GM23248 (cell line): Measurements from ENCODE around the gene CSTPP1. TPM values are rescaled to one million over a fixed set of nuclear protein-coding genes. Genes with fewer than 3 reads are reported as not detected.

Experiments
- DNase-seq: peaks from one replicate; pipeline ENCODE4 v3.0.0-alpha.2; 2015
- H2AFZ ChIP-seq: fragments of 200-600 bp; sonication (generic); 2 replicates; pipeline ENCODE4 v1.6.1; 2016; ENCODE audit warnings: antibody characterized with exemption
- H3F3A ChIP-seq: fragments of 200-600 bp; sonication (generic); 2 replicates; pipeline ENCODE4 v1.6.1; 2016; ENCODE audit warnings: mild to moderate bottlenecking, antibody characterized with exemption, mixed run types; ENCODE audit not compliant: insufficient read depth
- H3K27ac ChIP-seq: fragments of 200-600 bp; sonication (generic); 2 replicates; pipeline ENCODE4 v1.5.1; 2016; ENCODE audit warnings: mild to moderate bottlenecking
- H3K27me3 ChIP-seq: fragments of 200-600 bp; sonication (generic); replicated peaks from 2 replicates; pipeline ENCODE4 v1.6.1; 2016; ENCODE audit warnings: mild to moderate bottlenecking; ENCODE audit not compliant: insufficient read depth
- H3K36me3 ChIP-seq: fragments of 200-600 bp; sonication (generic); 2 replicates; pipeline ENCODE4 v1.6.1; 2016; ENCODE audit warnings: low read depth, mild to moderate bottlenecking
- H3K4me1 ChIP-seq: fragments of 200-600 bp; sonication (generic); 2 replicates; pipeline ENCODE4 v1.6.1; 2016; ENCODE audit warnings: mild to moderate bottlenecking; ENCODE audit not compliant: insufficient read depth
- H3K4me2 ChIP-seq: fragments of 200-600 bp; sonication (generic); one replicate; pipeline ENCODE4 v1.6.1; 2016; ENCODE audit warnings: mild to moderate bottlenecking; ENCODE audit not compliant: unreplicated experiment
- H3K4me3 ChIP-seq: fragments of 200-600 bp; sonication (generic); 2 replicates; pipeline ENCODE4 v1.5.1; 2016; ENCODE audit warnings: mild to moderate bottlenecking
- H3K79me2 ChIP-seq: fragments of 200-600 bp; sonication (generic); 2 replicates; pipeline ENCODE4 v1.6.1; 2016; ENCODE audit warnings: mild to moderate bottlenecking; ENCODE audit not compliant: insufficient read depth
- H3K9ac ChIP-seq: fragments of 200-600 bp; sonication (generic); 2 replicates; pipeline ENCODE4 v1.6.1; 2016; ENCODE audit warnings: mild to moderate bottlenecking
- H3K9me2 ChIP-seq: fragments of 200-600 bp; sonication (generic); 2 replicates; pipeline ENCODE4 v1.6.1; 2016; ENCODE audit warnings: mixed run types, mild to moderate bottlenecking, moderate library complexity; ENCODE audit not compliant: insufficient read depth
- H3K9me3 ChIP-seq: fragments of 200-600 bp; sonication (generic); one replicate; pipeline ENCODE4 v1.6.1; 2017; ENCODE audit warnings: low read depth
- H4K20me1 ChIP-seq: fragments of 200-600 bp; sonication (generic); 2 replicates; pipeline ENCODE4 v1.6.0; 2016; ENCODE audit not compliant: insufficient read depth
- EZH2 ChIP-seq: fragments of 200-600 bp; sonication (generic); IDR thresholded peaks from 2 replicates; pipeline ENCODE4 v1.6.1; 2018; ENCODE audit warnings: antibody characterized with exemption, mild to moderate bottlenecking; ENCODE audit not compliant: insufficient read depth, poor library complexity, severe bottlenecking
- EZH2phosphoT487 ChIP-seq: fragments of 200-600 bp; sonication (generic); IDR thresholded peaks from 2 replicates; pipeline ENCODE4 v1.6.1; 2018; ENCODE audit warnings: antibody characterized with exemption, moderate library complexity, mild to moderate bottlenecking, low read depth; ENCODE audit not compliant: insufficient read depth
- WGBS, 2 experiments: methylation state at CpG; one replicate each; pipeline ENCODE4 v1.1.6; 2015 to 2017; ENCODE audit warnings: low lambda C conversion rate in 2 of 2, low coverage in 1 of 2; ENCODE audit errors: missing lambda C conversion rate in 2 of 2; 5-methylcytosine and 5-hydroxymethylcytosine counted together
- in situ Hi-C: fragments of 300-500 bp; cut with MboI; formaldehyde crosslinking; loops from 2 replicates; pipeline ENCODE4 v1.15.0; 2020
- polyA plus RNA-seq: library from polyadenylated mRNA; unstranded; fragments of >200 nt; fragmentation: Nextera tagmentation; extraction: Ambion mirVana; gene quantifications from 2 replicates; pipeline ENCODE4 v1.2.1, GENCODE V29; 2016
- total RNA-seq: library from RNA; depleted of rRNA; stranded (reverse); fragments of >200 nt; shearing (Covaris generic); gene quantifications from 2 replicates; pipeline ENCODE4 v1.2.3, GENCODE V29; 2014

The CSTPP1 gene
- total and polyA plus RNA-seq, 2 experiments from 2014 or later, result 21.7 to 39.9 TPM

DNA sequence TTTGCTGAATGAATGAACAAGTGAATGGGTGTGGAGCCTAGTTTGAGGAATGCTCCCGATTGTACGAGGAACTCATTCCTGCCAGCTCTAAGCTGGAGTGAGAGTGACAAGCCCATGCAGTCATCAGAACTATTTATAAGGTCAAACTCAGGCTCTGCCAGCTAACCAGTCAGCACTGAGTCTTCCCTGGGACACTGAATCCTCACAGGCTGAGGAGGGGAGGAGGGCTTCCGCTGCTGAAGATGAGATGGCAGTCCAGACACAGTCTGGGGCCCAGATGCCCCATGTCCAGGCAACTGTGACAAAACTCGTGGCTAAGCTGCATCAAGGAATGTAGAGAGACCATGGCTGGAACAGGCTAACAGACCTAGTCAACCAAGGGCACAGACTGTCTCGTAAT is 22.2 kb upstream of the CSTPP1 start:
- Histone ChIP-seq H3K4me1 (peaks cover 28% of the 10 kb centered on the region), H4K20me1 (no peaks in the 10 kb centered on the region), H3K9ac (peak overlapping the region; percentile 42), H2AFZ (peak overlapping the region; percentile 60), H3K27ac (peak overlapping the region; percentile 60), H3K79me2 (no peaks in the 10 kb centered on the region), H3K9me2 (no peaks in the 10 kb centered on the region), H3K36me3 (no peaks in the 10 kb centered on the region), H3K27me3 (no peaks in the 10 kb centered on the region), H3K9me3 (no peaks in the 10 kb centered on the region), H3K4me2 (peak overlapping the region; percentile 58), H3F3A (peaks cover 36% of the 10 kb centered on the region), H3K4me3 (peak overlapping the region; percentile 19; the same call in 1 of the 2 replicates)
- DNase-seq, result peak; percentile 89
- TF ChIP-seq EZH2 (no peak), EZH2phosphoT487 (no peak)
- WGBS, 2 experiments, result 5 to 6% methylated on average over 5 of the region's 5 CpGs
- in situ Hi-C loops, result no loop called here

- Histone ChIP-seq H4K20me1 (no peaks in the 10 kb centered on the region), H3K9ac (peak overlapping the region; percentile 42; the same call in 1 of the 2 replicates), H3K36me3 (no peaks in the 10 kb centered on the region), H3K4me3 (no peak overlapping the region), H3K79me2 (no peaks in the 10 kb centered on the region), H3K4me1 (peaks cover 32% of the 10 kb centered on the region), H3K9me3 (no peaks in the 10 kb centered on the region), H3K27me3 (no peaks in the 10 kb centered on the region), H3K9me2 (no peaks in the 10 kb centered on the region), H3K27ac (peak overlapping the region; percentile 60), H2AFZ (peak overlapping the region; percentile 60), H3F3A (peaks cover 40% of the 10 kb centered on the region), H3K4me2 (peak overlapping the region; percentile 58)
- WGBS, 2 experiments, result 53 to 65% methylated on average over 7 of the region's 7 CpGs
- DNase-seq, result no peak
- in situ Hi-C loops, result no loop called here
- TF ChIP-seq EZH2phosphoT487 (no peak), EZH2 (no peak)
These were observed 21.7 kb upstream of the CSTPP1 start for GRCh38 chr11:46914910-46915309.

- TF ChIP-seq EZH2phosphoT487 (no peak), EZH2 (no peak)
- in situ Hi-C loops, result no loop called here
- Histone ChIP-seq H2AFZ (peak overlapping the region; percentile 78), H3K36me3 (no peaks in the 10 kb centered on the region), H3K27ac (peak overlapping the region; percentile 65), H3K9ac (peak overlapping the region; percentile 70), H3K4me2 (peak overlapping the region; percentile 93), H3F3A (peaks cover 53% of the 10 kb centered on the region), H3K79me2 (no peaks in the 10 kb centered on the region), H3K4me1 (peaks cover 45% of the 10 kb centered on the region), H3K9me2 (no peaks in the 10 kb centered on the region), H3K4me3 (peak overlapping the region; percentile 71), H3K9me3 (no peaks in the 10 kb centered on the region), H4K20me1 (no peaks in the 10 kb centered on the region), H3K27me3 (no peaks in the 10 kb centered on the region)
- peak; percentile 88 for DNase-seq
- WGBS, 2 experiments, result 2% methylated on average over 24 of the region's 24 CpGs
These were observed 20.1 kb upstream of the CSTPP1 start for GRCh38 chr11:46916286-46917108.

- in situ Hi-C loops, result no loop called here
These were observed 19.3 kb upstream of the CSTPP1 start for GRCh38 chr11:46917109-46917761.

More at GRCh38 chr11:46917109-46917761, 19.3 kb upstream of the CSTPP1 start:
- Histone ChIP-seq H3K9me2 (no peaks in the 10 kb centered on the region), H3K4me1 (peaks cover 46% of the 10 kb centered on the region), H3F3A (peaks cover 60% of the 10 kb centered on the region), H3K79me2 (no peaks in the 10 kb centered on the region), H3K27ac (peak overlapping the region; percentile 65), H3K4me2 (peak overlapping the region; percentile 93), H3K9me3 (no peaks in the 10 kb centered on the region), H3K27me3 (no peaks in the 10 kb centered on the region), H3K4me3 (peak overlapping the region; percentile 71), H3K9ac (peak overlapping the region; percentile 70), H2AFZ (peak overlapping the region; percentile 78), H4K20me1 (no peaks in the 10 kb centered on the region), H3K36me3 (no peaks in the 10 kb centered on the region)
- TF ChIP-seq EZH2phosphoT487 (no peak), EZH2 (no peak)
- peak; percentile 17 for DNase-seq
- 2 to 3% methylated on average over 27 to 30 of the region's 31 CpGs for WGBS, 2 experiments
